HuH-7 (cell line): ENCODE results near the gene CRACR2B.

Source experiments
- DNase-seq: peaks from one replicate; pipeline ENCODE4 v3.0.0; 2011; ENCODE audit warnings: low spot score

Gene CRACR2B

GRCh38 chr11:839875-840617, 12.3 kb downstream of the CRACR2B start:
- no peak for DNase-seq

GRCh38 chr11:841981-842369, 14.3 kb downstream of the CRACR2B start:
- no peak for DNase-seq

GRCh38 chr11:842370-843002, 14.8 kb downstream of the CRACR2B start, which contains the start of the genes POLR2L and TSPAN4:
Gene POLR2L (minus strand): TSS chr11:842529. CDS start chr11:842508, 21 bp downstream.
Gene TSPAN4 (plus strand): TSS chr11:842852. CDS start chr11:850305, 7,453 bp downstream.
- peak; percentile 78 for DNase-seq

GRCh38 chr11:843086-843734, 15.5 kb downstream of the CRACR2B start:
- DNase-seq: no peak

GRCh38 chr11:843818-844692, 16.3 kb downstream of the CRACR2B start:
- DNase-seq: peak; percentile 87

GRCh38 chr11:844693-845644, 17.2 kb downstream of the CRACR2B start:
- DNase-seq: peak; percentile 96

GRCh38 chr11:845872-846495, 18.3 kb downstream of the CRACR2B start:
- no peak for DNase-seq

- no peak for DNase-seq
Observed at GRCh38 chr11:846496-847098, 18.9 kb downstream of the CRACR2B start.

GRCh38 chr11:847876-848275, 20.2 kb downstream of the CRACR2B start:
- no peak for DNase-seq

- DNase-seq: peak; percentile 83
Observed at GRCh38 chr11:848380-848931, 20.7 kb downstream of the CRACR2B start.

- DNase-seq: no peak
Observed at GRCh38 chr11:849104-849824, 21.5 kb downstream of the CRACR2B start.

- DNase-seq: no peak
Observed at GRCh38 chr11:849951-850774, 22.4 kb downstream of the CRACR2B start.

GRCh38 chr11:850775-851763, 23.4 kb downstream of the CRACR2B start:
- no peak for DNase-seq

- DNase-seq: no peak
Observed at GRCh38 chr11:852762-853161, 25.0 kb downstream of the CRACR2B start.

GRCh38 chr11:853682-854448, 26.1 kb downstream of the CRACR2B start:
- no peak for DNase-seq
